DOHH2 (cell line): ENCODE measurements around the gene FBXL17.

Experiments used
- H3F3A ChIP-seq: fragments of 200-600 bp; sonication (generic), shearing (Covaris generic); 2 replicates; pipeline ENCODE4 v1.6.0; 2016; ENCODE audit warnings: antibody characterized with exemption, mild to moderate bottlenecking; ENCODE audit not compliant: control insufficient read depth, insufficient read depth
- H3K27ac ChIP-seq: fragments of 200-600 bp; sonication (generic); 2 replicates; pipeline ENCODE4 v1.5.1; 2014; ENCODE audit warnings: low read depth, mild to moderate bottlenecking, low read length, moderate library complexity
- H3K27me3 ChIP-seq: fragments of 200-600 bp; sonication (generic); 2 replicates; pipeline ENCODE4 v1.6.1; 2014; ENCODE audit warnings: mild to moderate bottlenecking, low read length, mixed read lengths; ENCODE audit not compliant: control insufficient read depth
- H3K36me3 ChIP-seq: fragments of 200-600 bp; sonication (generic); 2 replicates; pipeline ENCODE4 v1.6.1; 2014; ENCODE audit warnings: mild to moderate bottlenecking, low read length, moderate library complexity, mixed read lengths; ENCODE audit not compliant: control insufficient read depth
- H3K4me1 ChIP-seq: fragments of 200-600 bp; sonication (generic); 2 replicates; pipeline ENCODE4 v1.6.1; 2014; ENCODE audit warnings: mild to moderate bottlenecking, low read length, mixed read lengths; ENCODE audit not compliant: control insufficient read depth
- H3K4me2 ChIP-seq: fragments of 200-600 bp; sonication (generic); 2 replicates; pipeline ENCODE4 v1.6.0; 2014; ENCODE audit warnings: mild to moderate bottlenecking, low read length, moderate library complexity
- H3K4me3 ChIP-seq: fragments of 200-600 bp; sonication (generic); 2 replicates; pipeline ENCODE4 v1.5.1; 2014; ENCODE audit warnings: mild to moderate bottlenecking, low read length, mixed read lengths
- H3K79me2 ChIP-seq: fragments of 200-600 bp; sonication (generic); 2 replicates; pipeline ENCODE4 v1.6.1; 2014; ENCODE audit warnings: mild to moderate bottlenecking, low read length, mixed read lengths; ENCODE audit not compliant: control insufficient read depth
- H3K9me2 ChIP-seq: fragments of 200-600 bp; sonication (generic); replicated peaks from 2 replicates; pipeline ENCODE4 v1.6.1; 2014; ENCODE audit warnings: mild to moderate bottlenecking, low read length, mixed read lengths; ENCODE audit not compliant: control insufficient read depth
- H3K9me3 ChIP-seq: fragments of 200-600 bp; sonication (generic); 2 replicates; pipeline ENCODE4 v1.6.1; 2014; ENCODE audit warnings: antibody characterized with exemption, low read length, mixed read lengths; ENCODE audit not compliant: control insufficient read depth, insufficient read depth
- H4K20me1 ChIP-seq: fragments of 200-600 bp; sonication (generic); 2 replicates; pipeline ENCODE4 v1.6.0; 2014; ENCODE audit warnings: low read depth, mild to moderate bottlenecking, antibody characterized with exemption, low read length, moderate library complexity; ENCODE audit not compliant: control insufficient read depth, insufficient read depth
- CTCF ChIP-seq: fragments of 200-600 bp; sonication (generic); IDR thresholded peaks from one replicate; pipeline ENCODE4 v1.5.1; 2014; ENCODE audit warnings: antibody characterized with exemption, mild to moderate bottlenecking, low read depth, low read length; ENCODE audit not compliant: poor library complexity, severe bottlenecking
- EZH2phosphoT487 ChIP-seq: fragments of 200-600 bp; sonication (generic); IDR thresholded peaks from 2 replicates; pipeline ENCODE4 v1.6.1; 2017; ENCODE audit warnings: borderline replicate concordance, mild to moderate bottlenecking, antibody characterized with exemption, low read length, moderate library complexity, mixed read lengths

Gene FBXL17

GRCh38 chr5:108079753-108080152 lies 302.1 kb downstream of the FBXL17 start:
- no peaks in the 10 kb centered on the region for H3K9me3 ChIP-seq
- H3K27ac ChIP-seq: no peak overlapping the region
- no peaks in the 10 kb centered on the region for H3K9me2 ChIP-seq
- TF ChIP-seq EZH2phosphoT487 (no peak), CTCF (no peak)
- no peaks in the 10 kb centered on the region for H3K4me1 ChIP-seq
- no peak overlapping the region for H3K4me2 ChIP-seq
- H3K36me3 ChIP-seq: no peaks in the 10 kb centered on the region
- no peaks in the 10 kb centered on the region for H3F3A ChIP-seq
- H3K27me3 ChIP-seq: no peaks in the 10 kb centered on the region
- H4K20me1 ChIP-seq: no peaks in the 10 kb centered on the region
- no peak overlapping the region for H3K4me3 ChIP-seq
- no peaks in the 10 kb centered on the region for H3K79me2 ChIP-seq

DNA sequence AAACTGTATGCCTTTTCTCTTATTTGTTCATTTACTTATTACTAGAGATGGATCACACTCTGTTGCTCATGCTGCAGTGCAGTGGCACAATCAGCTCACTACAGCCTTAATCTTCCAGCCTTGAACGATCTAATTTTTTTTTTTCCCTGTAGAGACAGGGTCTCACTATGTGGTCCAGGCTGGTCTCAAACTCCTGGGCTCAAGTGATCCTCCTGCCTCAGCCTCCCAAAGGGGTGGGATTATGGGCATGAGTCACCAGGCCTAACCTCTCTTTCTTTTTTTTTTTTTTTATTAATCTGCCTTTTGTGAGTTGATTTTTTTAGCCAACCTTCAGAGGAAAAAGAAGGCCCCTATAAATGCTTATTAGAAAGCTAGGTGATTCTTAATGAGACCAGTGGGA lies 303.0 kb downstream of the FBXL17 start:
- Histone ChIP-seq H3F3A (no peaks in the 10 kb centered on the region), H3K9me3 (no peaks in the 10 kb centered on the region), H3K27me3 (no peaks in the 10 kb centered on the region), H3K79me2 (no peaks in the 10 kb centered on the region), H3K36me3 (no peaks in the 10 kb centered on the region), H3K9me2 (no peaks in the 10 kb centered on the region), H3K4me3 (no peak overlapping the region), H3K4me2 (no peak overlapping the region), H4K20me1 (no peaks in the 10 kb centered on the region), H3K4me1 (no peaks in the 10 kb centered on the region), H3K27ac (no peak overlapping the region)
- no peak for TF ChIP-seq CTCF
- TF ChIP-seq EZH2phosphoT487: no peak

DNA sequence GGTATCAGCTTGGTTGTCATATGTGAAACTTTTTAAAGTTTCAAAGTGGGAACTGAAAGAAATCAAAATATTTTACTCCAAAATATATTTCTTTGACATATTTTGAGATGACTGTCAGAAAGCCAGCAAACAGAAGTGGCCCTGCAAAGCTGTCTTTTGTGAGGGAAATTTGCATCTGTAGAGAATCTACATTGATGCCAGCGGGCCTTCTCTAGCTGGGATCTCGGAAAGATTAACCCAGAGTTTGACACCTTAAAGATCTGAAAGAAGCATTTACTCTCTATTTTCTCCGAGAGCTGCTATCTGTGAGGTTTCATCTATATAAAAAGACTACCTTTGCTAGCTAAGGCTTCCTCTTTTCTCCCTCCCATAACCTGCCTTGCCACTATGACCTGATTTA lies 303.6 kb downstream of the FBXL17 start:
- Histone ChIP-seq H3K27ac (no peak overlapping the region), H4K20me1 (no peaks in the 10 kb centered on the region), H3K9me2 (no peaks in the 10 kb centered on the region), H3K36me3 (no peaks in the 10 kb centered on the region), H3K27me3 (no peaks in the 10 kb centered on the region), H3K9me3 (no peaks in the 10 kb centered on the region), H3K4me2 (no peak overlapping the region), H3F3A (no peaks in the 10 kb centered on the region), H3K79me2 (no peaks in the 10 kb centered on the region), H3K4me1 (no peaks in the 10 kb centered on the region), H3K4me3 (no peak overlapping the region)
- TF ChIP-seq CTCF: no peak
- TF ChIP-seq EZH2phosphoT487: no peak

GRCh38 chr5:108074626-108075025 lies 307.3 kb downstream of the FBXL17 start:
- Histone ChIP-seq H4K20me1 (no peaks in the 10 kb centered on the region), H3K4me1 (no peaks in the 10 kb centered on the region)
- TF ChIP-seq EZH2phosphoT487 (no peak), CTCF (no peak)

More at GRCh38 chr5:108074626-108075025, 307.3 kb downstream of the FBXL17 start:
- Histone ChIP-seq H3K9me2 (no peaks in the 10 kb centered on the region), H3F3A (no peaks in the 10 kb centered on the region), H3K27ac (no peak overlapping the region), H3K27me3 (no peaks in the 10 kb centered on the region), H3K4me3 (no peak overlapping the region), H3K4me2 (no peak overlapping the region), H3K9me3 (no peaks in the 10 kb centered on the region), H3K36me3 (no peaks in the 10 kb centered on the region), H3K79me2 (no peaks in the 10 kb centered on the region)
